Bone marrow (tissue), 2 donors: Measurements from ENCODE around the gene DGCR8.
A peak's percentile ranks its signal among the peaks of the same experiment; 100 is the strongest.
"Not testable (repeated sequence)": the region's sequence is repeated elsewhere in the genome, so short reads cannot be mapped to it uniquely, and the experiment has no call there.

Experiments
- DNase-seq, 2 donors: peaks; one replicate each; lab custom pipeline; 2025; lab: John Stamatoyannopoulos, UW

DGCR8 gene

GRCh38 chr22:20154602-20155187 is 74.7 kb downstream of the DGCR8 start:
- no peak for DNase-seq

DNA sequence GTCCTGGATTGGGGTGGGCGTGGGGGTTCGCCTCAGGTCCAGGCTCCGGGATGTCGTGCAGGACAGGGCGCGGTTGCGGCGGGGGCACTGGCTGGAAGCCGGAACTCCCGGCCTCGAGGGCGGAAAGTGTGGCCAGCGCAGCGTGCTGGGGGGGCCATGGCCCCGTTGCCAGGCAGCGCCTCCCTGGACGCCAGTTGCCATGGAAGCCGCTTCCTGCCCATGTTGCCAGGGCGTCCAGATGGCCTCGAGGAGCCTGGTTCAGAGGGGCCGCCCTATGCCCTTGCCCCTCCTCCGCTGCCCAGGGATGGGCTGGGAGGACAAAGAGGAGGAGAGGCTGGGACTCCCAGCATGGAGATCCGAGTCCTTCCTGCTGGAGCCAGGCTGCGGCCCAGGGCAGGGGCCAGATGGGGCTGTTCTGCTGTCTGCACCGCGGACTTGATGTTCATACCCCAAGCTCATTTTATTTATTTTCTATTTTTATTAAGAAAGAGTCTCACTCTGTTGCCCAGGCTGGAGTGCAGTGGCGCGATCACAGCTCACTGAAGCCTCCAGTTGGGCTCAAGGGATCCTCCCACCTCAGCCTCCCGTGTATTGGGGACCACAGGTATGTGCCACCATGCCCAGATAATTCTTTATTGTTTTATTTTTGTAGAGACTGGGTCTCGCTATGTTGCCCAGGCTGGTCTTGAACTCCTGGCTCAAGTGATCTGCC is 75.4 kb downstream of the DGCR8 start:
- DNase-seq = no peak

- no peak for DNase-seq
Measured at GRCh38 chr22:20156042-20156389, 76.0 kb downstream of the DGCR8 start.

GRCh38 chr22:20156611-20157429 is 76.8 kb downstream of the DGCR8 start:
- peak; percentile 58 to 60 for DNase-seq

- DNase-seq = no peak
Measured at GRCh38 chr22:20157430-20158183, 77.6 kb downstream of the DGCR8 start.

DNA sequence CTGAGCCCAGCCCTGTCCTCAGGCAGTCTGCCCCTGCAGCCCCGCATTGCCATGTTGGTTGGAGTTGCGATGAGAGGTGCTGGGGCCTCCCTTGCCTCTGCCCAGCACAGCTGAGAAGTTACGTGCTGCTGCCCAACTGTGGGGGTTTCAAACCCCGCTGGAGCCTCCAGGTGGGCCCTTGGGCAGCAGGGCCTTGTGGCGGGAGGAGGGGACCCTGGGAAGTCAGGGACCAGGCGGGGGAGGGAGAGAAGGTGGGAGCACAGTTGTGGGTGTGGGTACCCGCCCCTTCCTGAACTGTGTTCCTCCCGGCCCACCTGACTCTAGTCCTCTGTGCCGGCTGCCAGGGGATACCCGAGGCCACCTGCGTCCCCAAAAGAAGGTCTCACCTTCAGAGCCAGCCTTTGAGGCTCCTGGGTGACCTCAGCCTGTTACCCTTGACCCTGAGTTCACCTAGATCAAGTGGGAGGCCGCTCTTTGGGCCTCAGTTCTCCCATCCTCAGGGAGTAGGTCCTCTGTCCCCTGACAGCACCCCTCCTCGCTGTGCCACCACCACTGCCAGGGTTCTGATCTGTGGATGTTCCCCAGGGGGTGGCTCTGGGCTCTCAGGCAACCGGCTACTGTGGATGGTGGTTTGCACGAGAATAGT is 78.5 kb downstream of the DGCR8 start:
- DNase-seq = no peak

DNA sequence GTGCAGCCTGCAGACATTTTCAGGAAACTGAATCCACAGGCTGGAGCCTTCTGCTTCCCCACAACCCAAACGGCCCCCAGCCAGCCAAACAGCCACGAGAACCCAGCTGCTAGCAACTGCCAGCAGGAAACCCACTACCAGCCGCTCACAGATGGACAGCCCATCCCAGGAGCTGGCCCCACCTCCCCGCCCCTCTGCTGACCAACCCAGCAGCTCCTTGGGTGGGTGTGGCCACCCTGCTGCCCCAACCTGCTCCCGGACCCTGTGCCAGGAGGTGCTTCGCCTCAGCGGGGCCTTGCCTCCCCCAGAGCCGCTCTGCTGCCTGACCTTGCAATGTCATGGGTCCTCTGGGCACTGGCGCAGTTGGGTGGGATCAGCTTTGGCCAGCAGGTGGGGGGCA is 79.0 kb downstream of the DGCR8 start:
- peak in 1 of 2 donors; percentile 57 for DNase-seq

DNA sequence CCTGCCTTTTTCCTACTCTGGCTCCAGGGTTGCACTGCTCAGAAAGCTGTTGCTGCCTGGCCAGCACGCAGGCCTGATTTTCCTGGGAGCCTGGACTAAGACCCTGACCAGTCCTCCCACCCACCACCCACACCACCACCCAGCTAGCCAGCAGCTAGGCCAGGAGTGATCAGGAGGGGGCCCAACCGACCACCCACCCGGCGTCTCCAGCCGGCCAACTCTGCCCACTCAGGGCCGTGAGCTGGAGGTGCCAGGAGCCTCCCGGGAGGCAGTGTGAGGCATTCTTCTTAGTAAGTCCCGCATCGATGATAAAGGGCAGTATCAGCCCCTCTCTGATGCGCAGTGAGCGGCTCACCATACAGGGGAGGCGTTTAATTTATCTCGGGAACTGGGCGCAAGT is 79.5 kb downstream of the DGCR8 start:
- not testable (repeated sequence) for DNase-seq

DNA sequence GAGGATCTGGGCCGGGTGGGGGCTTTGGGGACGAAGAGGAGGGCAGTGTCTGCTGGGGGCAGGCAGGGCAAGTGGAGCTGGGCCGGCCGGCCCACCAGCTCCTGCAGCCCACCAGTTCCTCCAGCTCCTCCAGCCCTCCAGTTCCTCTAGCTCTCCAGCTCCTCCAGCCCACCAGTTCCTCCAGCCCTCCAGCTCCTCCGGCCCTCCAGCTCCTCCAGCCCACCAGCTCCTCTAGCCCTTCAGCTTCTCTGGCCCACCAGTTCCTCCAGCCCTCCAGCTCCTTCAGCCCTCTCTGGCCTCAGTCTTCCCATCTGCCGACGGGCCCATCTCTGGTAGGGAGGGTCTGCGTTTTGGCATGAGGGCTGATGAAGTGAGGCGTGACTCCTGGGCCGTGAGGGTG is 80.0 kb downstream of the DGCR8 start:
- no peak for DNase-seq
